ENCODE results near the gene MYH7. TPM values are rescaled to one million over a fixed set of nuclear protein-coding genes. Genes with fewer than 3 reads are reported as not detected.

MYH7 gene
- total and polyA plus RNA-seq, 3 donors from 2014 or later = 0.87 to 51.3 (median 1.3) TPM

DNA sequence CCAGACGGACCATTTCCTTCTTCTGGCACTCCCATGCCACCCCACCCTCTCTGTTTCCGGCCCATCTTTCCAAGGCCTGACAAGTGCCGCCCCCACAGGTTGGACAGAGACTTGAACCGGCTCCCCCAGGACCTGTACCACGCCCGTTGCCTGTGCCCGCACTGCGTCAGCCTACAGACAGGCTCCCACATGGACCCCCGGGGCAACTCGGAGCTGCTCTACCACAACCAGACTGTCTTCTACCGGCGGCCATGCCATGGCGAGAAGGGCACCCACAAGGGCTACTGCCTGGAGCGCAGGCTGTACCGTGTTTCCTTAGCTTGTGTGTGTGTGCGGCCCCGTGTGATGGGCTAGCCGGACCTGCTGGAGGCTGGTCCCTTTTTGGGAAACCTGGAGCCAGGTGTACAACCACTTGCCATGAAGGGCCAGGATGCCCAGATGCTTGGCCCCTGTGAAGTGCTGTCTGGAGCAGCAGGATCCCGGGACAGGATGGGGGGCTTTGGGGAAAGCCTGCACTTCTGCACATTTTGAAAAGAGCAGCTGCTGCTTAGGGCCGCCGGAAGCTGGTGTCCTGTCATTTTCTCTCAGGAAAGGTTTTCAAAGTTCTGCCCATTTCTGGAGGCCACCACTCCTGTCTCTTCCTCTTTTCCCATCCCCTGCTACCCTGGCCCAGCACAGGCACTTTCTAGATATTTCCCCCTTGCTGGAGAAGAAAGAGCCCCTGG is 59.8 kb downstream of the MYH7 start:
- no peaks in the 10 kb centered on the region for H3K27me3 ChIP-seq
- no peak overlapping the region for H3K4me3 ChIP-seq
- intact Hi-C loops (cut with DNase I; ENCODE audit: low total_unique reads) = no loop called here
- no peak for TF ChIP-seq POLR2A (IDR thresholded peaks at IDR 0.05)
- TF ChIP-seq, protein P1, sequence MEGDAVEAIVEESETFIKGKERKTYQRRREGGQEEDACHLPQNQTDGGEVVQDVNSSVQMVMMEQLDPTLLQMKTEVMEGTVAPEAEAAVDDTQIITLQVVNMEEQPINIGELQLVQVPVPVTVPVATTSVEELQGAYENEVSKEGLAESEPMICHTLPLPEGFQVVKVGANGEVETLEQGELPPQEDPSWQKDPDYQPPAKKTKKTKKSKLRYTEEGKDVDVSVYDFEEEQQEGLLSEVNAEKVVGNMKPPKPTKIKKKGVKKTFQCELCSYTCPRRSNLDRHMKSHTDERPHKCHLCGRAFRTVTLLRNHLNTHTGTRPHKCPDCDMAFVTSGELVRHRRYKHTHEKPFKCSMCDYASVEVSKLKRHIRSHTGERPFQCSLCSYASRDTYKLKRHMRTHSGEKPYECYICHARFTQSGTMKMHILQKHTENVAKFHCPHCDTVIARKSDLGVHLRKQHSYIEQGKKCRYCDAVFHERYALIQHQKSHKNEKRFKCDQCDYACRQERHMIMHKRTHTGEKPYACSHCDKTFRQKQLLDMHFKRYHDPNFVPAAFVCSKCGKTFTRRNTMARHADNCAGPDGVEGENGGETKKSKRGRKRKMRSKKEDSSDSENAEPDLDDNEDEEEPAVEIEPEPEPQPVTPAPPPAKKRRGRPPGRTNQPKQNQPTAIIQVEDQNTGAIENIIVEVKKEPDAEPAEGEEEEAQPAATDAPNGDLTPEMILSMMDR (IDR thresholded peaks at IDR 0.05) = no peak
- DNase-seq = no peak
- no peak overlapping the region for H3K27ac ChIP-seq
- H3K9me3 ChIP-seq = no peaks in the 10 kb centered on the region
- H3K4me1 ChIP-seq = peaks cover 4% of the 10 kb centered on the region
- 84 to 91% methylated on average over 4 to 21 of the region's 21 CpGs for WGBS, 2 donors
- H3K36me3 ChIP-seq (ENCODE audit: low read depth, missing control alignments) = no peaks in the 10 kb centered on the region

DNA sequence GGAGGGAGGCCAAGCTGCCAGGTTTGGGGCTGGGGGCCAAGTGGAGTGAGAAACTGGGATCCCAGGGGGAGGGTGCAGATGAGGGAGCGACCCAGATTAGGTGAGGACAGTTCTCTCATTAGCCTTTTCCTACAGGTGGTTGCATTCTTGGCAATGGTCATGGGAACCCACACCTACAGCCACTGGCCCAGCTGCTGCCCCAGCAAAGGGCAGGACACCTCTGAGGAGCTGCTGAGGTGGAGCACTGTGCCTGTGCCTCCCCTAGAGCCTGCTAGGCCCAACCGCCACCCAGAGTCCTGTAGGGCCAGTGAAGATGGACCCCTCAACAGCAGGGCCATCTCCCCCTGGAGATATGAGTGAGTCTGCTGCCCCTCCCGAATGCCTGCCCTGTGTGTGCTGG is 62.4 kb downstream of the MYH7 start:
- no peak for TF ChIP-seq POLR2A (IDR thresholded peaks at IDR 0.05)
- TF ChIP-seq, protein P1 (IDR thresholded peaks at IDR 0.05) = no peak
- Histone ChIP-seq H3K27ac (no peak overlapping the region), H3K36me3 (ENCODE audit: low read depth, missing control alignments) (no peaks in the 10 kb centered on the region), H3K4me3 (no peak overlapping the region), H3K9me3 (no peaks in the 10 kb centered on the region), H3K4me1 (peaks cover 3% of the 10 kb centered on the region), H3K27me3 (no peaks in the 10 kb centered on the region)
- intact Hi-C loops (cut with DNase I; ENCODE audit: low total_unique reads) = no loop called here
- 91 to 93% methylated on average over 3 of the region's 3 CpGs for WGBS, 2 donors
- DNase-seq = no peak

DNA sequence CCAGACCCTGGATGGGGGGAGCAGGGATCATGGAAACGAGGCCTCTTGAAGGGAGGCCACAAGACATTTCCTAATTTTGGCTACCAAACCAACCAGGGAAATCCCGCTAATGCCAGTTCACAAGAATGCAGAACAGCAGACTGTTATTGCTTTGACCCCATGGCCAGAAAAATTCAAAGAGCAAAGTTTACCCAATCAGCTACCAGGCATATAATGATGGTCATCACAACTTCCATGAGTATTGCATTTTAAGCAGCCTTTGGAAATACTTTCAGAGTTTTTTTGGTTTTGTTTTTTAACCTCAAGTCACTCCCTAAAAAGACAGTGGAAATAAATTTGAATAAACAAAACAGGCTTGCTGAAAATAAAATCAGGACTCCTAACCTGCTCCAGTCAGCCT is 63.0 kb downstream of the MYH7 start, which contains the start of gene IL25:
Gene IL25 (plus strand): TSS at position 301 of the 400 bp plus-strand sequence.
- no peak for DNase-seq
- H3K27me3 ChIP-seq = no peaks in the 10 kb centered on the region
- intact Hi-C loops (cut with DNase I; ENCODE audit: low total_unique reads) = no loop called here
- H3K27ac ChIP-seq = no peak within 1 kb of the TSS
- TF ChIP-seq, protein P1 (IDR thresholded peaks at IDR 0.05) = no peak
- TF ChIP-seq POLR2A (IDR thresholded peaks at IDR 0.05) = no peak
- no peaks in the 10 kb centered on the region for H3K4me1 ChIP-seq
- H3K9me3 ChIP-seq = no peaks in the 10 kb centered on the region
- no peak within 1 kb of the TSS for H3K4me3 ChIP-seq
- 90 to 94% methylated on average over 2 of the region's 2 CpGs for WGBS, 2 donors
- no peaks in the 10 kb centered on the region for H3K36me3 ChIP-seq (ENCODE audit: low read depth, missing control alignments)

DNA sequence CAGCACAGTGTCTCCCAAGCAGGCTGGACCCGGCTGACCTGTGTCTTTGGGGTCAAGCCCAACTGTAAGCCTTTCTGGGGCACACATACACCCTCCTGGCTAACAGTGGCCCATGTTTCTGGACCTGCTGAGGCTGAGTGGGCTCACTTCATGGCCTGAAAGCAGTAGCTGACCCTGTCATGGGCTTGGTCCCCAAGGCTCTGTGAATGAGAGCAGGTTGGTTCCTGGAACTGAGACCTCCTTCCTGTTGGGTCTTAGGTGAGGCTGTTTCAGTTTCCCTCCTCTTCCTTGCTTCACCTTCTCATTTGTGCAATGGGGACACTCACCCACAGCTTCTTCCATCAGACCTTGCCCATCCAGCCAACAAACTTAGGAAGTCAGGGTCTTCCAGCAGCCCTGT is 63.6 kb downstream of the MYH7 start:
- Histone ChIP-seq H3K36me3 (ENCODE audit: low read depth, missing control alignments) (no peaks in the 10 kb centered on the region), H3K4me3 (no peak overlapping the region), H3K9me3 (no peaks in the 10 kb centered on the region), H3K27ac (no peak overlapping the region), H3K4me1 (no peaks in the 10 kb centered on the region), H3K27me3 (no peaks in the 10 kb centered on the region)
- no peak for TF ChIP-seq POLR2A (IDR thresholded peaks at IDR 0.05)
- TF ChIP-seq, protein P1 (IDR thresholded peaks at IDR 0.05) = no peak
- 94% methylated on average over 1 of the region's 1 CpG; no CpG with 5 or more reads in 1 of the 2 donors for WGBS, 2 donors
- intact Hi-C loops (cut with DNase I; ENCODE audit: low total_unique reads) = no loop called here
- DNase-seq = no peak

DNA sequence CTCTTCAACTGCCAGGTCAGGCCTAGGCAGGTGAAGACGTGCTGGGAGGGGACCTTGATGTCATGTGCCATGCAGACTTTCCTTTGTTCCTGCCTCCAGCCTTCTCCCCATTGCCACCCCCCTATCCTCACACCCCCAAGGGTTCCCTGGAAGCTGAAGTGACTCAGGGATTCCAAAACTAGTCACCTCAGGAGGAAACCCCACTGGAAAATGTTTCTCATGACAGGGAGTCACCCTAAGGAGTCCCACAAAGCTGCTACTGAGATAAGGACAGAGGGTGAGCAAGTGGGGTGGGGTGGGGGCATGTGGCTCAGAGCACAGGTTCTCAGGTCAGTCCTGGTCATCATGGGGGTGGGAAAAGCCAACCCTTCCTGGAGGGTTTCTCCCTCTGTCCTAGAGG is 65.2 kb downstream of the MYH7 start:
- H3K36me3 ChIP-seq (ENCODE audit: low read depth, missing control alignments) = no peaks in the 10 kb centered on the region
- H3K4me1 ChIP-seq = peaks cover 2% of the 10 kb centered on the region
- intact Hi-C loops (cut with DNase I; ENCODE audit: low total_unique reads) = no loop called here
- TF ChIP-seq POLR2A (IDR thresholded peaks at IDR 0.05) = no peak
- TF ChIP-seq, protein P1 (IDR thresholded peaks at IDR 0.05) = no peak
- 63 to 88% methylated on average over 1 of the region's 1 CpG for WGBS, 2 donors
- no peak overlapping the region for H3K27ac ChIP-seq
- no peaks in the 10 kb centered on the region for H3K27me3 ChIP-seq
- H3K4me3 ChIP-seq = no peak overlapping the region
- H3K9me3 ChIP-seq = no peaks in the 10 kb centered on the region
- no peak for DNase-seq
